GM21367 (cell line): ENCODE results near the gene PLA2G4F.

Experiments
- ATAC-seq: cut with Tn5 transposase; IDR thresholded peaks from one replicate; pipeline ENCODE4 v1.9.1; 2021; ENCODE audit not compliant: unreplicated experiment

Gene PLA2G4F

DNA sequence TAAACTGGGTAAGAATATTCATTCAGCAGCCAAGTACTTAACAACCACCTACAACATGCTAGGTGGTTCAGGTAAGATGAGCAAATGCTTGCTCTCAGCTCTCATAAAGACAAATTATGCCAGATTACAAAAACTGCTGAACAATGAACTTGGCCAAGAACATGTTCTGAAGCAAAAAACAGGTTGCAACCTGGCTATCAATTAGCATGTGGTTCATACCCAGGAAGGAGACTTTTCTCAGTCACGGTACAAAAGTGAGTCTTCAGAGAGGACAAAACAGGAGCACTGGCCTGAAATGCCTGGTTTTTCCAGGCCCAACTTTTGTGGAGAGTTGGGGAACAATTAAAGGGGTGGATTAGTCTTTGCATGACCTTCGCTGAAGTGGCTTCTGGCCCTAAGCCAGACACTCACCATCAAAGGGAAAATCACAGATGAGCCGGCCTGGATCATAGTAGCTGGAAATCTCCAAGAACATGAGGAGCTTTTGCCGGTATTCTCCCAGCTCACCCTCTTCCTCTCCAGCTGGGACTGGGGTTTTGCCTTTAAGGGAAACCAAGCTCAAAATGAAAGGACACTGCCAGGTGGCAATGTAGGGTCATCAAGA, 7.6 kb upstream of the PLA2G4F start:
- ATAC-seq = no peak

GRCh38 chr15:42163291-42163690, 6.9 kb upstream of the PLA2G4F start:
- no peak for ATAC-seq

- no peak for ATAC-seq
Observed at GRCh38 chr15:42160136-42160535, 3.7 kb upstream of the PLA2G4F start.

DNA sequence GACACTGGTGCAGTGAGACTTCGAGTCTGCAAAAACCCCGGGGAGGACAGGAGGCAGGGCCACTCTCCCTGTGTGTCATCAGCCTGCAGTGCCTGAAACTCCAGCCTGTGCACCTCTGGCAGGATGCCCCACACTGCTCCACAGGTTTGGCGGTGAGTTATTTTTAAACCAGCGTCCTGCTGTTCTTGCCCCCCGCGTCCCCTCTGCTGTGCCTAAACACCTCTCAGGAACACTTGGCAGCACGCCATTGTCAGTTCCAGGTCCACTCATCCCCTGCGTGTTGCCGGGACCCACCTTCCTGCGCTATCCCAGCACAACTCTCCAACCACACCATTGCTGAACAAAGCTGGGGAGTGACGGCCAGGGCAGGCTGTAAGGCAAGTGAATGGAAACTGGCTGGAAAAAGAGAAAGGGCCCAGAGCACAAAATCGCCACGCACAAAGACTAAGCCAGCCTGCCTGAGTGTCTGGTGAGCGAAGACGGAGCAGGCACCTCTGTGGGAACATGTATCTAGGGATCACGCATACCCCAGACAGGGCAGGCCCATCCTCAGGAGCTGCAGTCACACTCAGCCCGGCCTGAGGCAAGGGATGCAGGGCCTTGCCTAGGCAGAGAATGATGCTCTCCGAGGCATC, 3.1 kb upstream of the PLA2G4F start:
- ATAC-seq = no peak

DNA sequence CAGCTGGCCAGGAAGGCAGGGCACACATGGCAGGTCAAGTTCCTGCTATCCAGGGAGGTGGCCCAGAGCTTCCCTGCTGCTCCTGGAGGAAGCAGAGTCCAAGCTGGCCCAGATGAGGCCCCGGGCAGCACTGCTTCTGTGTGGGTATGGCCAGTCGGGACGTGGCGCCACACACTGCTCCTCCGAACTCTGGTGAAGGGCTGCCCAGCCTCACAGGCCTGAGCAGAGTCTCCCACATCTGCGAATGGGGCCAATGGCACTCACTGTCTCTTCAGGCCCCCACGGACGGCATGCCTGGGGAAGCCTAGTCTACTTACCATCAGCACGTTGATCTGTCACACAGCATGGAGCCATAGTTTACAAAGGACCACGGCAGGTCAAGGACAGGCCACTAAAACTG, 2.5 kb upstream of the PLA2G4F start:
- ATAC-seq = no peak

- ATAC-seq = no peak
Observed at GRCh38 chr15:42157981-42158765, 1.7 kb upstream of the PLA2G4F start.

- no peak for ATAC-seq
Observed at GRCh38 chr15:42157381-42157780, 945 bp upstream of the PLA2G4F start.

DNA sequence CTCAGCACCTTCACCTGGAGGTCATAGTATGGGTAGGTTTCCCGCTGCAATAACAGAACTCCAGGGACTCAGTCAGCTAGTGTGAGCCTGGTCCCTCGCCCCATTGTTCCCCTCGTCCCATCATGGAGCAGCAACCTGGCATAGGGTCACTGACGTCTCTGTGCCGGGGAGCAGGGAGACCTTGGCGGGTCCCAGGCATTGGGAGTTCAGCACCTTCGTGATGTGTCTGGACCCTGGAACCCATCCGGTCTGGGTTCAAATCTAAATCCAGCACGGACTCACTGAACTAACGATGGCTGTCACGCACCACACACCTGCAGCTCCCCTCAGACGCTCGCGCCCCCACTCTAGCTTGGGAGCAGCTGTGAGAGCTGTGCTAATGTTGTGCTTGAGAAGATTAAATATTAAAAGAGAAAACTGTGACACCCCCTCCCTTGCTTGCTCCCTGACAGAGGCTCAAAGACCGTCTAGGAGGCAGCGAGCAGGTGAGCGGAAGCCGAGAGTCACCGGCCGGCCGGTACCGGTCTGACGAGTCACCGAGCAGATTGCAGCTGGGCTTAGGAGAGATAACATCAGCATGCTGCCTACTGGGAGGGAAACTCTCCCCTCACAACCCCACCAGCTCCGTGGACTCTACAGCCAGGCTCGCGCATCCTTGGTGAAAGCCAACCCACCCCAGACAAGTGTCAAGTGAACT, 742 bp downstream of the PLA2G4F start:
- no peak for ATAC-seq

DNA sequence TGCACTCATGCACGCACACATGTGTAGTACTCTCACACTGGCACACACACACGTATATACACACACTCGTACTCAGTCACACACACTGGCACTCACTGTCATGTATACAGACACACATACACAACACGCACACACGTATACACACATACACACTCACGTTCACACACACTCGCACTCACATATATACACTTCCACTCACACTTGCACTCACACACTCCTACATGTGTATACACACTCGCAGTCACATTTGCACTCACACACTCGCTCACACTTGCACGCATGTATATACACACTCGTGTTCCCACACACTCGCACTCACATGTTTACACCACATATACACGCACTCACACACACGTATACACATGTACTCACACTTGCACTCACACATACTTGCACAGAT, 1.5 kb downstream of the PLA2G4F start:
- no peak for ATAC-seq

GRCh38 chr15:42154212-42154941, 2.1 kb downstream of the PLA2G4F start:
- ATAC-seq = no peak

DNA sequence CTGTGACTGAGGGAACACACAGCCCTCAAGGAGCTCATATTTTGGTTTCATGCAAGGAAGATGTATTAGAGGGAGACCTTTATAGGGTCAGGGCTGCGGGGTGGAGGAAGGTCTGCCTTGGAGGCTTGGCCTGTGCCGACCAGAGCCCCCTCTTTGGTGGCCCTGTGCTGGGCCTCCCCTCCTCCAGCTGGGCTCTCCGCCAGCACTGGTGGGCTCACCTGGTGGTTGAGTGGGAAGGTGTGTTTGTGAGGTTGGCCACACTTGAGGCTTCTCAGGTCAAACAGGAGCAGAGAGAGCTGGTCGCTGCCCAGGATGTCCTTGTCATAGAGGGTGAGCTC, 2.6 kb downstream of the PLA2G4F start:
- no peak for ATAC-seq

DNA sequence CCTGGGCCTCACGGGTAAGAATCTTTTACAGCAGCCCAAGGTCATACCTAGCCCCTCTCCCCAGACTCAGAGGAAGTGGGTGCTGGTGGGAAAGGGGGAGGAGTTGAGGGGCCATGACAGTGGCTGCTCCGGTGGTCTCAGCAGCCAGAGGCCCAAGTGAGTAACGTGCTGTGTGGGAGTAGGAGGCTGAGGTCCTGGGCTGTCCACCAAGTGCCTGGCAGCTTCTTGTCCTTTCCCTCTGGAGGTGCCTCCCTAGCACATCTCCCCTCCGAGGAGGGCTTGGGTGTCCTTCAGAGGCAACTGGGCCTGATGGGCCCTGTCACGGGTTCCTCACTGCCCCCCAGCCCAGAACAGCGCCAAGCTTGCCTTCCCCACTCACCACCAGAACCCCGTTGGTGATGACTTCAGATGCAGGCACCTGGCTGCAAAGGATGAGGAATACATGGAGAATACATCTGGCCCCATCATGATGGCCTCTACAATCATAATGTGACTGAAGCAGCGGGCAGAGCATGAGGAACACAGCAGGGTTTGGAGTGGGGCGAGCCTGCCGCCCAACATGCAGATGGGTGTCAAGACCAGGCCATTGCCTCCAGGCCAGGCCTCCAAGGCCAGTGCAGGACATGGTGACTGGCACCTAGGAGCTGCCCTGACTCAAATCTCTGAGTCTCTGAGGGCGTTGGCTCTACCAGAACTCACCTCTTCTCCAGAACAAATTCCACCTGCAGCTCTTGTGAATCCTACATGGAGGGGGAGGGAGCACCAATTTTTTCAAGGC, 3.3 kb downstream of the PLA2G4F start:
- no peak for ATAC-seq

DNA sequence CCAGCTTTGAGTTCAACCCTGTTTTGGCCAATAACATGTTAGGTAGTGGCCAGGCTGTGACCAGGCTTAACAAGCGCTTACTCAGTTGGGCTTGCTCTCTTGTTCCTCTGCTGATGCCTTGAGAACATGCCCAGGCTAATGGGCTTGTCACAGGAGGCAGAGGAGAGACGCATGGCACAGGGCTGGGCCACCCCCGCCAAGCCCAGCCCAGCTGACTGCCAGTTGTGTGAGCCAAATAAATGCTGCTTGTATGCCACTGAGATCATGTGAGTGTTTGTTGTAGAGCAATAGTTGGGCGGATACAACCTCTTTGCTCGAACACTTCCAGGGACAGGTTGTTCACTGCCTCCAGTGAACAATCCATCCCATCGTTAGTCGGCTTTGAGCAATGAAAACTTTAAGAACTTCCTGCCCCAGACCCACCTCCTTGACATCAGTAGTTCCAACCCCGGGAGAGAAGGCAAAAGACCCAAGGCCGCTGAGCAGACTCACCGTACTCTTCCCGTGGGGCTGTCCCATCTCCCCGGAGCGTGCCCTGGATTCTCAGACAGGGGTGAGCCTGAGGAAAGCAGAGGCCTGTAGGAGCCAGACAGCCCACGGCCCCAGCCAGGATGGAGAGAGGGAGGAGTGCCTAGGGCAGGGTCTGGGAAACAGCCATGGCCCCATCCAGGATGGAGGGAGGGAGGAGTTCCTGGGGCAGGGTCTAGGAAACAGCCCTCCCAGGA, 4.1 kb downstream of the PLA2G4F start:
- ATAC-seq = no peak

- no peak for ATAC-seq
Observed at GRCh38 chr15:42151736-42152135, 4.7 kb downstream of the PLA2G4F start.

DNA sequence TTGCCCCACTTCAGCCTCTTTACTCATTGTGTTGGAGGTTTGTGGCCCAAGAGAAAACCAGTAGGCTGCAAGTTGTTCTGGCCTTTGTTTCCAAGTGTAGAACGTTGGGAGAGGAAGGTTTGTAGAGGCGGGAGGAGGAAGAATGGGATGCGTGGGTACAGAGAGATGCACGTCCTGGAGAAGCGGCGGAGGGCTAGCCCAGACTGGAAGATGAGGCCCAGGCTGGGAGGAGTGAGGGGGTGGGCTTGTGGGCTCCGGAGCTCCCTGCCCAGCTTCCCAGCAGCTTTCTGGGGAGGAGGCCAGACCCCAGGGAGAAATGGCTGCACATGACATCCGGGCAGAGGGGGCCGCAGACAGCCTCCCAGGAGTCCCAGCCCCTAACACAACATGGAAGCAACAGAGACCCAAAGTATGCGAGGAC, 5.3 kb downstream of the PLA2G4F start:
- no peak for ATAC-seq

DNA sequence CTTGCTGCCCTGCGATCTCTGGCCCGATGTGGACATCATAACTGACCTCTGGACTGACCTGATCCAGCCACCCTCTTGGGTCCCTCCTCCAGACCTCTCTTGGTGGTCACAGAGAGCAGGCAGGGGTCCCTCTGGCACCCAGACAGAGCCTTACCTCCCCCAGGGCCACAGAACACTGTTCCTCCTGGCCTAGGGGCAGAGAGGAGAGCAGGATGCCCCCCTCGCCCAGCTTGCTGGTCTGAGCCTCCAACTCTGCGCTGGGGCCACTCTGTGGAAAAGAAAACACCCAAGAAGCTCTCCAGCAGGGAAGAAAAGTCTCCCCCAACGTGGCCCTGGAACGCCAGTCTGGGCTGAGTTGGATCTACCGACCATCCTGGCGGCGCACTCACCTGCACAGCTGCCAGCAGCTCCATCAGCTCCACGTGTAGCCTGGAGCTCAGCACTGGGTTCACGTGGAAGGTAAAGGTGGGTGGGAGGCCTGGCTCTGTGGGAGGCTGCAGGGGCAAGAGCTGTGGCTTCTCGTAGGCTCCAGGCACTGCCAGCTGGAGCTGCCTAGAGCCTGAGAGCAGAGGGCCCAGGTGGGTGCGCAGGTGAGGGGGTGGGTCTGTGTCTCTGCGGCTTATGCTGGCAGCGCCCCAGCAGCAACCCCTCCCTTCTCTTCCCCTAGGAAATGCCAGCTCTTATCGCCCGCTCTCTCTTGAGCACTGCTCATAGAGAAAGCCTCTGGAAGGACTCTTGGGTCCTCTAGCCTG, 6.0 kb downstream of the PLA2G4F start:
- no peak for ATAC-seq

DNA sequence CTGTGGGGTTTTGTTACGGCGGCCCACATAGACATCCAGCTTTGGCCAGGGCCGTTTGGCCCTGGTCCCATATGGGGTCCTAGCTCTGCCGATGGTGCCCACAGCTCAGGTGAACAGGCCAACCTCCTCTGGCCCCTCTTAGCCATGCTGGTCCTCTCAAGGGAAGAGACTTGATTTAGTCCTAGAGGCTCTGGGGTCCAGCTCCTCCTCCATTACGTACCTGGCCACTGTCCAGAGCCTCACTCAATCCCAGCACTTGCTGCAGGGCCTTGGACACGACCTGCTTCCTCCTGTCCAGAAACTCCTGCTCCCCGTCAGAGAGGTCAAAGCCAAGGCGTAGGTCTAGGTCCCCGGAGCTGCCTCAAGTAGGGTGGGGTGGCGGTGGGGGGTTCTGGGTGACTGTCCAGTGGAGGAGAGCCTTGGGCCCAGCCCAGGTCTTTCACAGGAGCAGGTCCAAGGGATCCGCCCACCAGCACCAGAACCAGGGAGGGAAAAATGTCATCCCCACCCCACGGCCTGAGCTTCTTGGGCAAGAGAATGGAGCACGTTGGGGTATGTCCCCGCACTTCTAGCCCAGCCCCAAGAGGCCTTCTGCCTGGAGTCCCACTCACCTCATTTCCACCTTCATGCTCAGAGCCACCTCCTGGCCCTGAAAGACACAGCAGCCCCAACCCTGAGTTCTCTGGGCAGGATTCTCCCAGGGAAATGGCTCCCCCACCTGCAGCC, 6.8 kb downstream of the PLA2G4F start:
- ATAC-seq = no peak

DNA sequence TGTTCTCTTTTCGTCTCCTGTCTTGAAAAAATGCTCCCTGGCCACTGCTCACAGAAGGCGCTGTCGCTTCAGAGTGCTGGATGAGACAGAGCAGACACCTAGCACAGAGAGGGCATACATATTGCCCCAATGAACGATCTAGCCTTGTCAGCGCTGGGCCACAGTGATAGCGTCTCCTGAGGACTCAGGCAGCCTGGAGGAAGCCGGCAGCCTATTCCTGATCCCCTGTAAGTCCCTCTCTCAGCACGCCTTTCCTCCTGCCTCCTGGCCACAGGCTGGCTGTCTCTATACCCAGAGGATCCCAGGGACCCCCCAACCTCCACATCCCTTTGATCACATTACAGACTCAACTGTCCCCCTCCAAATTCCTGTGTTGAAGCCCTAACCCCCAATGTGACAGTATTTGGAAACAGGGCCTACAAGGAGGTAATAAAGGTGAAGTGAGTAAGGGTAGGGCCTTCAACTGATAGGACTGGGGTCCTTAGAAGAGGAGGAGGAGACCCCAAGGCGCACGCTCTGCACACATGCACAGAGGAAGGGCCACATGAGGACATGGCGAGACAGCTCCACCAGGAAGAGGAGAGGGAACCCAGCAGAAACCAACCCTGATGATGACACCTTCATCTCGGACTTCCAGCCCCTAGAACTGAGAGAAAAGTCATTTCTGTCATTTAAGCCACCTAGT, 7.5 kb downstream of the PLA2G4F start:
- no peak for ATAC-seq
